Central memory CD8-positive, alpha-beta T cell (primary cell): ENCODE measurements around the gene SLC7A5.
"Not testable (repeated sequence)": the region's sequence is repeated elsewhere in the genome, so short reads cannot be mapped to it uniquely, and the experiment has no call there.

ENCODE experiments used
- ATAC-seq: fragments of 150-1000 bp; cut with Tn5 transposase; replicated peaks from 2 replicates; pipeline ENCODE4 v1.10.0; 2022; ENCODE audit warnings: mild to moderate bottlenecking, moderate FRiP score, moderate number of reproducible peaks; ENCODE audit not compliant: poor library complexity, severe bottlenecking; ENCODE audit errors: extremely low read depth
- DNase-seq, 2 donors: peaks; one replicate each; pipeline ENCODE4 v3.0.0; 2021; ENCODE audit warnings: low spot score in 2 of 2
- H3K27ac Mint-ChIP-seq: one replicate; pipeline ENCODE4 v1.8.0; 2022; ENCODE audit warnings: low read depth, mild to moderate bottlenecking, moderate library complexity, mixed read lengths
- H3K27me3 Mint-ChIP-seq: one replicate; pipeline ENCODE4 v1.8.0; 2022; ENCODE audit warnings: mixed read lengths
- H3K36me3 Mint-ChIP-seq: one replicate; pipeline ENCODE4 v1.8.0; 2022; ENCODE audit warnings: mild to moderate bottlenecking, moderate library complexity, mixed read lengths; ENCODE audit not compliant: insufficient read depth
- H3K4me1 Mint-ChIP-seq: one replicate; pipeline ENCODE4 v1.8.0; 2022; ENCODE audit warnings: mixed read lengths
- H3K4me3 Mint-ChIP-seq: one replicate; pipeline ENCODE4 v1.8.0; 2022; ENCODE audit warnings: mild to moderate bottlenecking, moderate library complexity, mixed read lengths
- H3K9me3 Mint-ChIP-seq: one replicate; pipeline ENCODE4 v1.8.0; 2022; ENCODE audit warnings: mixed read lengths

SLC7A5 gene

DNA sequence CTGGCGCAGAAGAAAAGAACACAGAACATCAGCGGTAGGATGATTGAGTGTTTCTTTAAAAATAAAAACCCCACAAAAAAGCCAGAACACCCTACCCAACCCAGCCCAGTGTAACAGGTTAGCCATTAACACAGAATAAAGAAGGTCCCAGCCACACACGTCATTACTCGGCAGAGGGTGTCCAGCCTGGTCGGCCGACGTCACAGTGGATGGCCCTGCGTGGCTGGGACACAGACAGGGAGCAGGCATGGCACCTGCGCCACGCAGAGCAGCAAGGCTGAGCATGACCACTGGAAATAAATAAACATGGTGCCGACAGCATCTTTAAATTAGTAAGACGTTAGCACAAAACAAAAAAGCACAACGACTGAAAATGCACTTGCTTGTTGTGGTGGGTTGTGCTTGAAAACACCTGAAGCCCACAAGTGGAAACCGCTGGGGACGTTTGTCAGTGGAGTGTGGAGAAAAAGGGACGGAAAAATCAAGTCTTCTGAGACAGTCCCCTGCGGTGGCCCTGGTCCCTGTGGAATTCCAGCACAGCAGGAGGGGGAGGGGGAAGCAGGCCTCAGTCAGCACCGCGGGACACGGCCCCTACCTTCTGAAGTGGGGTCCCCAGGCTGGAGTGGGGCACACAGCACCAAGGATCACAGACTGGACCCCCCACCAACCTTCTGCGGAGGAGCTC, 39.2 kb downstream of the SLC7A5 start:
- Mint-ChIP-seq H3K27me3 (no peaks in the 10 kb centered on the region), H3K9me3 (no peaks in the 10 kb centered on the region), H3K27ac (peak overlapping the region; percentile 80), H3K4me1 (no peaks in the 10 kb centered on the region), H3K36me3 (peaks cover 46% of the 10 kb centered on the region), H3K4me3 (peak overlapping the region; percentile 28)
- no peak for DNase-seq
- ATAC-seq = no peak

GRCh38 chr16:87829622-87829980, 39.7 kb downstream of the SLC7A5 start:
- Mint-ChIP-seq H3K27ac (peak overlapping the region; percentile 71), H3K4me3 (no peak overlapping the region), H3K4me1 (no peaks in the 10 kb centered on the region), H3K27me3 (no peaks in the 10 kb centered on the region), H3K36me3 (peaks cover 47% of the 10 kb centered on the region), H3K9me3 (no peaks in the 10 kb centered on the region)
- ATAC-seq = no peak
- DNase-seq = no peak

GRCh38 chr16:87828907-87829621, 40.2 kb downstream of the SLC7A5 start:
- DNase-seq (no peak), ATAC-seq (no peak)
- H3K9me3 Mint-ChIP-seq = no peaks in the 10 kb centered on the region
- no peaks in the 10 kb centered on the region for H3K27me3 Mint-ChIP-seq
- H3K36me3 Mint-ChIP-seq = peaks cover 45% of the 10 kb centered on the region
- H3K4me1 Mint-ChIP-seq = no peaks in the 10 kb centered on the region
- H3K27ac Mint-ChIP-seq = peak overlapping the region; percentile 71
- H3K4me3 Mint-ChIP-seq = no peak overlapping the region

DNA sequence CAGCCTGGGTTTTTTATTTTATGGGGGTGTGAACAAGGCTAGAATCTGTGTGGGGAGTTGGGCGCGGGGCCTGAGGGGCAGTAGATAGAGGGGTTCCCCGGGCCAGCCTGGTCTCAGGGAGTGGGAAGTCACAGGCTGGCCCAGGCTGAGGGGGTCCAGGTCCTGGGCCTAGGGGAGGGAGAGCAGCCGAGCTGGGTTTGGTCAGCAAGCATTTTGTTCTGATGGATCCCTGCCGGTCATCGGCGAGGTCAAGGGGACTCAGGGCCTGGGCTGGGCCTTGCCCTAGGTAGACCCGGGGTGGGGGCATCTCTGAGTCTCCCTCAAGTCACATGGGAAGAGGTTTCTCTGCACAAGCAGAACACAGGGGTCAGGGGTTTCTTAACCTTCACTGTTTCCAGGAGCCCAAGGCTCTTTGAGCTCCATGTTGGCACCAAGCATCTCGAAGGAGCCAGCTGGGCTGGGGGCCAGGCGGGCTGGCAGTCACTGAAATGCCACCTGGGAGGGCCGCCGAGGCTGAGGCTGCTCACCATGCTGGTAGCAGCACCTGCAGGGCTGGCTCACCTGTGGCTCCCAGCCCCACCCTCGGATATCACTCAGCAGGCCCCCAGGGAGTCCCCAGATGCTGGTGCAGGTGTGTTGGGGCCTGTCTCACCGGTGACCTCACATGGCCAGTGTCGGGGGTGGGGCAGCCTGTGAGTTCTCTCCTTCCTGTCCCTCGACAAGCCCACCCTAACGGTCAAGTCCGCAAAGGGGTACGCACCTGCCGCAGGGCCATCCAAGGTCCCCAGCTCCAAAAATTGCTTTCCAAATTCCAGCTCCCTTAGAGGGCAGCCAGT, 41.0 kb downstream of the SLC7A5 start:
- Mint-ChIP-seq H3K4me3 (peak overlapping the region; percentile 48), H3K9me3 (no peaks in the 10 kb centered on the region), H3K27me3 (no peaks in the 10 kb centered on the region), H3K36me3 (peaks cover 43% of the 10 kb centered on the region), H3K4me1 (no peaks in the 10 kb centered on the region), H3K27ac (no peak overlapping the region)
- no peak for ATAC-seq
- DNase-seq = no peak

- not testable (repeated sequence) for ATAC-seq, DNase-seq, H3K4me1 Mint-ChIP-seq, H3K9me3 Mint-ChIP-seq, H3K27me3 Mint-ChIP-seq, H3K27ac Mint-ChIP-seq
- peak overlapping the region; percentile 48 for H3K4me3 Mint-ChIP-seq
- H3K36me3 Mint-ChIP-seq = peaks cover 42% of the 10 kb centered on the region
Measured at GRCh38 chr16:87827588-87827915, 41.8 kb downstream of the SLC7A5 start.

GRCh38 chr16:87826798-87827587, 42.3 kb downstream of the SLC7A5 start:
- Mint-ChIP-seq H3K27me3 (no peaks in the 10 kb centered on the region), H3K9me3 (no peaks in the 10 kb centered on the region), H3K36me3 (peaks cover 40% of the 10 kb centered on the region), H3K4me3 (no peak overlapping the region), H3K27ac (peak overlapping the region; percentile 44), H3K4me1 (no peaks in the 10 kb centered on the region)
- ATAC-seq (no peak), DNase-seq (no peak)

DNA sequence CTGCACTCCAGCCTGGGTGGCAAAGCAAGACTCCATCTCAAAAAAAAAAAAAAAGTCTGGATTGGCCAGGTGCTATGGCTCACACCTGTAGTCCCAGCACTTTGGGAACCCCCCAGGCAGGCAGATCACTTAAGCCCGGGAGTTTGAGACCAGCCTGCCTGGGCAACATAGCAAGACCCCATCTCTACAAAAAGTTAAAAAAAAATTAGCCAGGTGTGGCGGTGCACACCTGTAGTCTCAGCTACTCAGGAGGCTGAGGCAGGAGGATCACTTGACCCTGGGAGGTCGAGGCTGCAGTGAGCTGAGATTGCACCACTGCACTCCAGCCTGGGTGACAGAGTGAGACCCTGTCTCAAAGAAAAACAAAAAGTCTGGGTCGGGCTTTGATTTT, 42.9 kb downstream of the SLC7A5 start:
- not testable (repeated sequence) for H3K4me1 Mint-ChIP-seq, H3K4me3 Mint-ChIP-seq, H3K9me3 Mint-ChIP-seq, DNase-seq, ATAC-seq, H3K27me3 Mint-ChIP-seq
- H3K27ac Mint-ChIP-seq = peak overlapping the region; percentile 44
- peaks cover 36% of the 10 kb centered on the region for H3K36me3 Mint-ChIP-seq

DNA sequence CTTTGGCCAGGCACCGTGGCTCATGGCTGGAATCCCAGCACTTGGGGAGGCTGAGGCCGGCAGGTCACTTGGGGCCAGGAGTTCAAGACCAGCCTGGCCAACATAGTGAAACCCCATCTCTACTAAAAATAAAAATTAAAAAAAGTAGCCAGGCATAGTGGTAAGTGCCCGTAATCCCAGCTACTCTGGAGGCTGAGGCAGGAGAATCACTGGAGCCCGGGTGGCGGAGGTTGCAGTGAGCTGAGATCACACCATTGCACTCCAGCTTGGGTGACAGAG, 43.5 kb downstream of the SLC7A5 start:
- not testable (repeated sequence) for H3K9me3 Mint-ChIP-seq, H3K27ac Mint-ChIP-seq, H3K27me3 Mint-ChIP-seq, H3K4me1 Mint-ChIP-seq, ATAC-seq, DNase-seq, H3K4me3 Mint-ChIP-seq
- peaks cover 32% of the 10 kb centered on the region for H3K36me3 Mint-ChIP-seq

DNA sequence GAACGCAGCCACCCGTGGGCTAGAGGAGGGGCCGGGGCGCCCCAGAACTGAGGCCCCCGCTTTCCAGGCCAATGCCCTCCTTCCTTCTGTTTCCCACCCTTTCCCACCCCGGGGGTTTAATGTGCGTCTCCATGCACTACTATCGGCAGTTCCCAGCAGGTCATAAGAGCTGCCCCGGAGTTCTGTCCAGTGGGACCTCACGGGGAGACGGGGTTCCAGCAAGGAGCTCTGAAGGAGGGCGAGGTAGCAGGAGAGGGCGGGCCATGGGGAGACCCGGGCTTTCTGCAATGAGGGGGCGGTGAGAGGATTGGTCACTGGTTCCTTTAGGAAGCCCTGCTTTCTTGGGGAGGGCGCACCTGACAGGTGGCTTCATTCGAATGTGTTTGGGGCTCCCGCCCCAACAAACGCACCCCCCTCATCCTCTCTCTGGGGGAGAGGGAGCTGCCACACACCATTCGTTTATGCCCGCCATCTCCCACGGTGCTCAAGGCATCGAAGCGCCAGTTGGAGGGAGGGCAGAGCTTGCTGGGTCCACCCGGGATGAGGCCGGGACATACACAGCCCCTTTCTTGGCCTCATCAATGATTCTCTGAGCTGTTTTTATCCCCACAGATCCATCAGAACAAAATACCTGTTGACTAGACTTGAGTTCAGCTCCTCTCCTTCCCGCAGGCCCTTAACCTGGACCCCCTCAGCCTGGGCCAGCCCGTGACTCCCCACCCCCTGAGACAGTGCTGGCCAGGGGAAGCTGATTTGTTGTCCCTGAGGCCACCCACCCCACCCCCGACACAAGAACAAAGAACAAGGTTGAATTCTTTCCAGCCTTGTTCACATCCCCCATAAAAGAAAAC, 44.1 kb downstream of the SLC7A5 start:
- Mint-ChIP-seq H3K27ac (peak overlapping the region; percentile 4), H3K9me3 (no peaks in the 10 kb centered on the region), H3K27me3 (no peaks in the 10 kb centered on the region), H3K4me1 (no peaks in the 10 kb centered on the region), H3K36me3 (peaks cover 27% of the 10 kb centered on the region), H3K4me3 (no peak overlapping the region)
- ATAC-seq = no peak
- DNase-seq = no peak

- H3K27me3 Mint-ChIP-seq = no peaks in the 10 kb centered on the region
- H3K4me3 Mint-ChIP-seq = no peak overlapping the region
- H3K36me3 Mint-ChIP-seq = peaks cover 19% of the 10 kb centered on the region
- no peaks in the 10 kb centered on the region for H3K9me3 Mint-ChIP-seq
- DNase-seq (no peak), ATAC-seq (no peak)
- peak overlapping the region; percentile 4 for H3K27ac Mint-ChIP-seq
- no peaks in the 10 kb centered on the region for H3K4me1 Mint-ChIP-seq
Measured at GRCh38 chr16:87824016-87824990, 45.0 kb downstream of the SLC7A5 start.
